GM18520 (cell line): Measurements from ENCODE around the gene RWDD4.
A peak's percentile ranks its signal among the peaks of the same experiment; 100 is the strongest.

Source experiments
- ATAC-seq: cut with Tn5 transposase; IDR thresholded peaks from one replicate; pipeline ENCODE4 v1.9.1; 2021; ENCODE audit not compliant: unreplicated experiment

Gene RWDD4

GRCh38 chr4:183659029-183659871 is at the start of gene RWDD4, which contains the start of gene TRAPPC11:
TSS of gene RWDD4 (minus strand) at chr4:183659185. CDS start at chr4:183658952, 233 bp downstream.
TSS of gene TRAPPC11 (plus strand) at chr4:183659293. CDS start at chr4:183663868, 4,575 bp downstream.
- peak; percentile 98 for ATAC-seq

- no peak for ATAC-seq
Measured at GRCh38 chr4:183702492-183702891, 43.5 kb upstream of the RWDD4 start.

- no peak for ATAC-seq
Measured at GRCh38 chr4:183700407-183700806, 41.4 kb upstream of the RWDD4 start.

GRCh38 chr4:183698909-183699308 is 39.9 kb upstream of the RWDD4 start:
- no peak for ATAC-seq

GRCh38 chr4:183691897-183692296 is 32.9 kb upstream of the RWDD4 start:
- ATAC-seq = no peak

- ATAC-seq = no peak
Measured at GRCh38 chr4:183691006-183691405, 32.0 kb upstream of the RWDD4 start.

- ATAC-seq = no peak
Measured at GRCh38 chr4:183688216-183688615, 29.2 kb upstream of the RWDD4 start.

- no peak for ATAC-seq
Measured at GRCh38 chr4:183686461-183686860, 27.5 kb upstream of the RWDD4 start.

GRCh38 chr4:183681119-183681518 is 22.1 kb upstream of the RWDD4 start:
- ATAC-seq = no peak

GRCh38 chr4:183675625-183676024 is 16.6 kb upstream of the RWDD4 start:
- ATAC-seq = no peak

- no peak for ATAC-seq
Measured at GRCh38 chr4:183674153-183674552, 15.2 kb upstream of the RWDD4 start.

GRCh38 chr4:183670960-183671555 is 12.1 kb upstream of the RWDD4 start:
- no peak for ATAC-seq

- ATAC-seq = no peak
Measured at GRCh38 chr4:183670251-183670650, 11.3 kb upstream of the RWDD4 start.

- ATAC-seq = no peak
Measured at GRCh38 chr4:183666088-183666487, 7.1 kb upstream of the RWDD4 start.

GRCh38 chr4:183659872-183660242 is 872 bp upstream of the RWDD4 start:
- no peak for ATAC-seq

- ATAC-seq = no peak
Measured at GRCh38 chr4:183658362-183659028, 490 bp downstream of the RWDD4 start.

GRCh38 chr4:183657564-183657963 is 1.4 kb downstream of the RWDD4 start:
- no peak for ATAC-seq

- ATAC-seq = no peak
Measured at GRCh38 chr4:183645326-183645725, 13.7 kb downstream of the RWDD4 start.

GRCh38 chr4:183639291-183639690 is 19.7 kb downstream of the RWDD4 start:
- ATAC-seq = no peak

- no peak for ATAC-seq
Measured at GRCh38 chr4:183638436-183638835, 20.5 kb downstream of the RWDD4 start.

- no peak for ATAC-seq
Measured at GRCh38 chr4:183637461-183637860, 21.5 kb downstream of the RWDD4 start.

GRCh38 chr4:183636923-183637322 is 22.1 kb downstream of the RWDD4 start:
- ATAC-seq = no peak
